Left forelimb (tissue), 1 donor: Measurements from ENCODE around the gene ITGA5.

Experiments
- DNase-seq: peaks from one replicate; pipeline ENCODE4 v3.0.0-alpha.2; 2018; ENCODE audit warnings: low spot score

The ITGA5 gene

GRCh38 chr12:54419088-54419887 lies at the start of gene ITGA5:
Gene ITGA5, minus strand, starts transcription at chr12:54419266. Its CDS starts 68 bp downstream, at chr12:54419198.
- DNase-seq: peak; percentile 85

GRCh38 chr12:54465857-54466523 lies 46.9 kb upstream of the ITGA5 start:
- DNase-seq: no peak

- DNase-seq: no peak
Measured at GRCh38 chr12:54463484-54463883, 44.4 kb upstream of the ITGA5 start.

- DNase-seq: no peak
Measured at GRCh38 chr12:54463034-54463433, 44.0 kb upstream of the ITGA5 start.

- no peak for DNase-seq
Measured at GRCh38 chr12:54460317-54460923, 41.4 kb upstream of the ITGA5 start.

GRCh38 chr12:54459355-54459754 lies 40.3 kb upstream of the ITGA5 start:
- DNase-seq: no peak

- no peak for DNase-seq
Measured at GRCh38 chr12:54455760-54456469, 36.8 kb upstream of the ITGA5 start.

- no peak for DNase-seq
Measured at GRCh38 chr12:54452628-54453027, 33.6 kb upstream of the ITGA5 start.

- no peak for DNase-seq
Measured at GRCh38 chr12:54448344-54448743, 29.3 kb upstream of the ITGA5 start.

- DNase-seq: no peak
Measured at GRCh38 chr12:54447917-54448316, 28.9 kb upstream of the ITGA5 start.

- DNase-seq: no peak
Measured at GRCh38 chr12:54444206-54444605, 25.1 kb upstream of the ITGA5 start.

GRCh38 chr12:54443446-54443845 lies 24.4 kb upstream of the ITGA5 start:
- DNase-seq: no peak

GRCh38 chr12:54442961-54443360 lies 23.9 kb upstream of the ITGA5 start:
- no peak for DNase-seq

GRCh38 chr12:54442099-54442498 lies 23.0 kb upstream of the ITGA5 start:
- DNase-seq: no peak

- DNase-seq: no peak
Measured at GRCh38 chr12:54439521-54440255, 20.6 kb upstream of the ITGA5 start.

GRCh38 chr12:54439096-54439495 lies 20.0 kb upstream of the ITGA5 start:
- no peak for DNase-seq

GRCh38 chr12:54438517-54438916 lies 19.5 kb upstream of the ITGA5 start:
- DNase-seq: no peak

- DNase-seq: no peak
Measured at GRCh38 chr12:54437697-54438096, 18.6 kb upstream of the ITGA5 start.

GRCh38 chr12:54437243-54437642 lies 18.2 kb upstream of the ITGA5 start:
- no peak for DNase-seq

- no peak for DNase-seq
Measured at GRCh38 chr12:54432815-54433164, 13.7 kb upstream of the ITGA5 start.

GRCh38 chr12:54431911-54432814 lies 13.1 kb upstream of the ITGA5 start:
- no peak for DNase-seq
